MM.1S (cell line): ENCODE results near the gene NTM.

Source experiments
- CTCF ChIP-seq: fragments of 300-600 bp; sonication (generic); IDR thresholded peaks from 2 replicates; pipeline ENCODE4 v1.5.1; 2016; ENCODE audit warnings: antibody characterized with exemption, low read length, mixed read lengths
- EZH2 ChIP-seq: fragments of 300-600 bp; sonication (generic); optimal IDR thresholded peaks from 2 replicates; pipeline ENCODE3; 2017; ENCODE audit warnings: low read depth, mild to moderate bottlenecking, antibody characterized with exemption, low read length, mixed read lengths
- EZH2phosphoT487 ChIP-seq: fragments of 300-600 bp; sonication (generic); IDR thresholded peaks from 2 replicates; pipeline ENCODE4 v1.6.1; 2018; ENCODE audit warnings: antibody characterized with exemption, low read length

- TF ChIP-seq CTCF (no peak), EZH2phosphoT487 (no peak), EZH2 (no peak)
Measured at GRCh38 chr11:131664816-131665215, 294.4 kb downstream of the NTM start.
